Ovary (tissue), 3 donors: ENCODE measurements around the gene LEO1.

Experiments
- POLR2A ChIP-seq: fragments of 450-650 bp; IDR thresholded peaks from one replicate; pipeline ENCODE4 v1.6.1; 2017; ENCODE audit warnings: antibody characterized with exemption, mild to moderate bottlenecking, moderate library complexity
- TF ChIP-seq, protein P1 (sequence below), 3 donors: fragments of 450-650 bp in 2 of 3; fragments of 200-600 bp in 1 of 3; IDR thresholded peaks; one replicate each; pipeline versions ENCODE4 v1.5.1 to v1.8.0; 2016 to 2022; ENCODE audit warnings: antibody characterized with exemption in 3 of 3, mild to moderate bottlenecking in 1 of 3
- donor health status: DM: no; HTN: no; CAD: no.

DNA sequence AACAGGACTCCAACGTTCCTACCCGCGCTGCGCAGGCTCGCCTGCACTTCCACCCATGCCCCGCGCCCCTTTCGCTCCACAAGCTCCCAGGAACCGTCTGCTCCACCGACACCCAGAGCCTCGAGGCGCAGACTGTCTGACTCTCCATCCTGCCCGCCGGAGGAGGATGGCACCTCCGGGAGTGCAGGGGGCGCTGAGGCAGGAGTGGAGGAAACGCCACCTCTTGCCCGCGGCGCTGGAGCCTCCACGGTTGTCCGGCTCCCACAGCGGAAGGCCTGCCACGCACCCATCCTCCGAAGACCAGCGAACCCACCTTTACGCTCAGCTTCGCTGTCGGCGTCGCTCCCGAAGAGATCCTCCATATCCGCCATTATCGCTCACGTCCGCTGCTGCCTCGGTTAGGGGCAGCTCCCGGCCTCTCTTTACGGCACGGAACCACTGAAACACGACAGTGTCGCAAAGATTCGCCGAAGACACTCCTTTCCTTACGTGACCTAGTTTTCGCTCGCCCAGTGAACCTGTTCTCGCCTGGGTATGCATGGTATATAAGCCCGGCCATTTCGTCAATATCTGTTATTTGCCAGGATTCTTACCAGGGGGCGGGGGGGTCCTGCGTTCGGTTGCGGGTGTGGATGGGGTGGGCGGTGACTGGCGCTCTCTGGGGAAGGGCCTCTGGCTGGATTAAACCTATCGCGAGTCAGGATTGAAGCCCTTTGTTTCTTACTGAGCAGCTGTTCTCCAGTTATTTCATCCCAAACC, at the start of gene LEO1:
- TF ChIP-seq, protein P1, sequence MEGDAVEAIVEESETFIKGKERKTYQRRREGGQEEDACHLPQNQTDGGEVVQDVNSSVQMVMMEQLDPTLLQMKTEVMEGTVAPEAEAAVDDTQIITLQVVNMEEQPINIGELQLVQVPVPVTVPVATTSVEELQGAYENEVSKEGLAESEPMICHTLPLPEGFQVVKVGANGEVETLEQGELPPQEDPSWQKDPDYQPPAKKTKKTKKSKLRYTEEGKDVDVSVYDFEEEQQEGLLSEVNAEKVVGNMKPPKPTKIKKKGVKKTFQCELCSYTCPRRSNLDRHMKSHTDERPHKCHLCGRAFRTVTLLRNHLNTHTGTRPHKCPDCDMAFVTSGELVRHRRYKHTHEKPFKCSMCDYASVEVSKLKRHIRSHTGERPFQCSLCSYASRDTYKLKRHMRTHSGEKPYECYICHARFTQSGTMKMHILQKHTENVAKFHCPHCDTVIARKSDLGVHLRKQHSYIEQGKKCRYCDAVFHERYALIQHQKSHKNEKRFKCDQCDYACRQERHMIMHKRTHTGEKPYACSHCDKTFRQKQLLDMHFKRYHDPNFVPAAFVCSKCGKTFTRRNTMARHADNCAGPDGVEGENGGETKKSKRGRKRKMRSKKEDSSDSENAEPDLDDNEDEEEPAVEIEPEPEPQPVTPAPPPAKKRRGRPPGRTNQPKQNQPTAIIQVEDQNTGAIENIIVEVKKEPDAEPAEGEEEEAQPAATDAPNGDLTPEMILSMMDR (IDR thresholded peaks at IDR 0.05), result peak in 1 of 3 donors; percentile 26
- no peak for TF ChIP-seq POLR2A
